Progenitor cell of endocrine pancreas (in vitro differentiated cells): ENCODE data around the gene DPP6. TPM values are rescaled to one million over a fixed set of nuclear protein-coding genes. Genes with fewer than 3 reads are reported as not detected.

ENCODE experiments used
- DNase-seq: peaks from one replicate; pipeline ENCODE4 v3.0.0; 2021; ENCODE audit warnings: low spot score; ENCODE audit not compliant: unreplicated experiment
- H3K27ac Mint-ChIP-seq: 2 replicates; pipeline ENCODE4 v1.8.0; 2021; ENCODE audit warnings: mild to moderate bottlenecking, moderate library complexity, mixed read lengths
- H3K27me3 Mint-ChIP-seq: 2 replicates; pipeline ENCODE4 v1.8.0; 2021; ENCODE audit warnings: mixed read lengths
- H3K36me3 Mint-ChIP-seq: 2 replicates; pipeline ENCODE4 v1.8.0; 2022; ENCODE audit warnings: mixed read lengths; ENCODE audit not compliant: insufficient read depth
- H3K4me1 Mint-ChIP-seq: 2 replicates; pipeline ENCODE4 v1.8.0; 2021; ENCODE audit warnings: low read depth, mixed read lengths
- H3K4me3 Mint-ChIP-seq: 2 replicates; pipeline ENCODE4 v1.8.0; 2021; ENCODE audit warnings: low read depth, mild to moderate bottlenecking, moderate library complexity, mixed read lengths
- H3K9me3 Mint-ChIP-seq: 2 replicates; pipeline ENCODE4 v1.8.0; 2021; ENCODE audit warnings: low read depth, mixed read lengths
- CTCF ChIP-seq: fragments of 200-600 bp; sonication (generic); IDR thresholded peaks from one replicate; pipeline ENCODE4 v1.5.0; 2021; ENCODE audit warnings: antibody characterized with exemption, mild to moderate bottlenecking; ENCODE audit not compliant: unreplicated experiment
- total RNA-seq: library from RNA; stranded (reverse); gene quantifications from 2 replicates; pipeline ENCODE4 v1.2.1, GENCODE V29; 2021

Gene DPP6
- total RNA-seq, 1 donor from 2014 or later, result 13.4 TPM

GRCh38 chr7:154406312-154406711, 354.1 kb downstream of the DPP6 start:
- TF ChIP-seq CTCF, result no peak
- no peaks in the 10 kb centered on the region for H3K36me3 Mint-ChIP-seq
- H3K27ac Mint-ChIP-seq, result no peak overlapping the region
- DNase-seq, result no peak
- no peaks in the 10 kb centered on the region for H3K9me3 Mint-ChIP-seq
- no peaks in the 10 kb centered on the region for H3K27me3 Mint-ChIP-seq
- peaks cover 1% of the 10 kb centered on the region for H3K4me1 Mint-ChIP-seq
- no peak overlapping the region for H3K4me3 Mint-ChIP-seq

GRCh38 chr7:154409703-154410311, 357.6 kb downstream of the DPP6 start:
- TF ChIP-seq CTCF, result no peak
- Mint-ChIP-seq H3K9me3 (no peaks in the 10 kb centered on the region), H3K36me3 (no peaks in the 10 kb centered on the region), H3K4me3 (no peak overlapping the region), H3K4me1 (peaks cover 1% of the 10 kb centered on the region), H3K27me3 (no peaks in the 10 kb centered on the region), H3K27ac (no peak overlapping the region)
- peak; percentile 57 for DNase-seq

- Mint-ChIP-seq H3K4me3 (no peak overlapping the region), H3K9me3 (no peaks in the 10 kb centered on the region), H3K27ac (no peak overlapping the region), H3K36me3 (no peaks in the 10 kb centered on the region), H3K27me3 (no peaks in the 10 kb centered on the region), H3K4me1 (no peaks in the 10 kb centered on the region)
- no peak for DNase-seq
- no peak for TF ChIP-seq CTCF
Measured at GRCh38 chr7:154412105-154412504, 359.9 kb downstream of the DPP6 start.

GRCh38 chr7:154415709-154416399, 363.7 kb downstream of the DPP6 start:
- H3K9me3 Mint-ChIP-seq, result no peaks in the 10 kb centered on the region
- H3K27ac Mint-ChIP-seq, result no peak overlapping the region
- H3K36me3 Mint-ChIP-seq, result no peaks in the 10 kb centered on the region
- no peak for DNase-seq
- no peaks in the 10 kb centered on the region for H3K27me3 Mint-ChIP-seq
- no peak for TF ChIP-seq CTCF
- H3K4me3 Mint-ChIP-seq, result no peak overlapping the region
- H3K4me1 Mint-ChIP-seq, result no peaks in the 10 kb centered on the region

- no peak overlapping the region for H3K4me3 Mint-ChIP-seq
- H3K27me3 Mint-ChIP-seq, result no peaks in the 10 kb centered on the region
- H3K9me3 Mint-ChIP-seq, result no peaks in the 10 kb centered on the region
- H3K4me1 Mint-ChIP-seq, result no peaks in the 10 kb centered on the region
- no peak for TF ChIP-seq CTCF
- H3K36me3 Mint-ChIP-seq, result no peaks in the 10 kb centered on the region
- no peak for DNase-seq
- no peak overlapping the region for H3K27ac Mint-ChIP-seq
Measured at GRCh38 chr7:154416714-154417113, 364.5 kb downstream of the DPP6 start.
